Measurements from ENCODE around the gene EDDM3A.

- TF ChIP-seq CTCF (IDR thresholded peaks at IDR 0.05) (no peak), POLR2A (IDR thresholded peaks at IDR 0.05) (no peak), POLR2AphosphoS5 (IDR thresholded peaks at IDR 0.05) (no peak)
Measured at GRCh38 chr14:20768593-20768892, 22.9 kb downstream of the EDDM3A start.

Data from breast epithelium (tissue), 3 donors.